ENCODE data around the gene WWOX.
A peak's percentile ranks its signal among the peaks of the same experiment; 100 is the strongest.

Gene WWOX

GRCh38 chr16:79155471-79155870 lies 1056.0 kb downstream of the WWOX start:
- H3K27me3 ChIP-seq (ENCODE audit: control insufficient read depth in 1 of 2, insufficient read depth in 2 of 2, low read length in 2 of 2): no peaks in the 10 kb centered on the region
- no peaks in the 10 kb centered on the region for H3K4me1 ChIP-seq (ENCODE audit: control insufficient read depth, insufficient read depth, low read length)

GRCh38 chr16:79155904-79156303 lies 1056.5 kb downstream of the WWOX start:
- Histone ChIP-seq H3K9me3 (ENCODE audit: control insufficient read depth in 2 of 2, low read length in 2 of 2) (no peaks in the 10 kb centered on the region), H3K9ac (ENCODE audit: low read length in 2 of 2) (no peak overlapping the region), H3K27me3 (ENCODE audit: control insufficient read depth in 1 of 2, insufficient read depth in 2 of 2, low read length in 2 of 2) (no peaks in the 10 kb centered on the region), H3K4me1 (ENCODE audit: control insufficient read depth, insufficient read depth, low read length) (no peaks in the 10 kb centered on the region), H3K4me3 (ENCODE audit: low read length in 2 of 2) (no peak overlapping the region), H3K36me3 (ENCODE audit: control insufficient read depth in 2 of 2, insufficient read depth in 2 of 2, low read length in 2 of 2) (no peaks in the 10 kb centered on the region), H3K27ac (ENCODE audit: low read length) (no peak overlapping the region)

More at GRCh38 chr16:79155471-79155870, 1056.0 kb downstream of the WWOX start:
- Histone ChIP-seq H3K36me3 (ENCODE audit: control insufficient read depth in 2 of 2, insufficient read depth in 2 of 2, low read length in 2 of 2) (no peaks in the 10 kb centered on the region), H3K4me3 (ENCODE audit: low read length in 2 of 2) (no peak overlapping the region), H3K9ac (ENCODE audit: low read length in 2 of 2) (no peak overlapping the region), H3K9me3 (ENCODE audit: control insufficient read depth in 2 of 2, low read length in 2 of 2) (no peaks in the 10 kb centered on the region), H3K27ac (ENCODE audit: low read length) (no peak overlapping the region)

- Histone ChIP-seq H3K27ac (ENCODE audit: low read length) (no peak overlapping the region), H3K9ac (ENCODE audit: low read length in 2 of 2) (no peak overlapping the region), H3K27me3 (ENCODE audit: control insufficient read depth in 1 of 2, insufficient read depth in 2 of 2, low read length in 2 of 2) (no peaks in the 10 kb centered on the region), H3K36me3 (ENCODE audit: control insufficient read depth in 2 of 2, insufficient read depth in 2 of 2, low read length in 2 of 2) (no peaks in the 10 kb centered on the region), H3K9me3 (ENCODE audit: control insufficient read depth in 2 of 2, low read length in 2 of 2) (no peaks in the 10 kb centered on the region), H3K4me3 (ENCODE audit: low read length in 2 of 2) (no peak overlapping the region), H3K4me1 (ENCODE audit: control insufficient read depth, insufficient read depth, low read length) (no peaks in the 10 kb centered on the region)
Measured at GRCh38 chr16:79156761-79157160, 1057.3 kb downstream of the WWOX start.

- H3K9me3 ChIP-seq (ENCODE audit: control insufficient read depth in 2 of 2, low read length in 2 of 2): no peaks in the 10 kb centered on the region
- H3K9ac ChIP-seq (ENCODE audit: low read length in 2 of 2): no peak overlapping the region
- no peaks in the 10 kb centered on the region for H3K36me3 ChIP-seq (ENCODE audit: control insufficient read depth in 2 of 2, insufficient read depth in 2 of 2, low read length in 2 of 2)
- no peak overlapping the region for H3K4me3 ChIP-seq (ENCODE audit: low read length in 2 of 2)
- peaks cover 2% of the 10 kb centered on the region for H3K4me1 ChIP-seq (ENCODE audit: control insufficient read depth, insufficient read depth, low read length)
- no peak overlapping the region for H3K27ac ChIP-seq (ENCODE audit: low read length)
- H3K27me3 ChIP-seq (ENCODE audit: control insufficient read depth in 1 of 2, insufficient read depth in 2 of 2, low read length in 2 of 2): no peaks in the 10 kb centered on the region
Measured at GRCh38 chr16:79158337-79158736, 1058.9 kb downstream of the WWOX start.

- Histone ChIP-seq H3K4me1 (ENCODE audit: control insufficient read depth, insufficient read depth, low read length) (peaks cover 6% of the 10 kb centered on the region), H3K4me3 (ENCODE audit: low read length in 2 of 2) (no peak overlapping the region), H3K9ac (ENCODE audit: low read length in 2 of 2) (no peak overlapping the region), H3K27ac (ENCODE audit: low read length) (no peak overlapping the region), H3K27me3 (ENCODE audit: control insufficient read depth in 1 of 2, insufficient read depth in 2 of 2, low read length in 2 of 2) (no peaks in the 10 kb centered on the region), H3K9me3 (ENCODE audit: control insufficient read depth in 2 of 2, low read length in 2 of 2) (no peaks in the 10 kb centered on the region), H3K36me3 (ENCODE audit: control insufficient read depth in 2 of 2, insufficient read depth in 2 of 2, low read length in 2 of 2) (no peaks in the 10 kb centered on the region)
Measured at GRCh38 chr16:79159261-79160049, 1060.0 kb downstream of the WWOX start.

GRCh38 chr16:79162977-79163376 lies 1063.5 kb downstream of the WWOX start:
- no peaks in the 10 kb centered on the region for H3K27me3 ChIP-seq (ENCODE audit: control insufficient read depth in 1 of 2, insufficient read depth in 2 of 2, low read length in 2 of 2)
- H3K36me3 ChIP-seq (ENCODE audit: control insufficient read depth in 2 of 2, insufficient read depth in 2 of 2, low read length in 2 of 2): no peaks in the 10 kb centered on the region
- peak overlapping the region; percentile 51 to 60 for H3K4me3 ChIP-seq (ENCODE audit: low read length in 2 of 2)
- no peak overlapping the region for H3K9ac ChIP-seq (ENCODE audit: low read length in 2 of 2)
- H3K9me3 ChIP-seq (ENCODE audit: control insufficient read depth in 2 of 2, low read length in 2 of 2): peaks cover 3 to 6% of the 10 kb centered on the region in 2 donors
- H3K27ac ChIP-seq (ENCODE audit: low read length): no peak overlapping the region
- peaks cover 13% of the 10 kb centered on the region for H3K4me1 ChIP-seq (ENCODE audit: control insufficient read depth, insufficient read depth, low read length)

GRCh38 chr16:79163691-79164387 lies 1064.4 kb downstream of the WWOX start:
- peak overlapping the region in 1 of 2 donors; percentile 25 for H3K9ac ChIP-seq (ENCODE audit: low read length in 2 of 2)

GRCh38 chr16:79164388-79164995 lies 1065.0 kb downstream of the WWOX start:
- H3K4me3 ChIP-seq (ENCODE audit: low read length in 2 of 2): peak overlapping the region in 1 of 2 donors; percentile 60
- H3K9me3 ChIP-seq (ENCODE audit: control insufficient read depth in 2 of 2, low read length in 2 of 2): peaks cover 3 to 8% of the 10 kb centered on the region in 2 donors
- no peaks in the 10 kb centered on the region for H3K27me3 ChIP-seq (ENCODE audit: control insufficient read depth in 1 of 2, insufficient read depth in 2 of 2, low read length in 2 of 2)
- H3K27ac ChIP-seq (ENCODE audit: low read length): peak overlapping the region; percentile 53
- peaks cover 13% of the 10 kb centered on the region for H3K4me1 ChIP-seq (ENCODE audit: control insufficient read depth, insufficient read depth, low read length)
- no peaks in the 10 kb centered on the region for H3K36me3 ChIP-seq (ENCODE audit: control insufficient read depth in 2 of 2, insufficient read depth in 2 of 2, low read length in 2 of 2)
- no peak overlapping the region for H3K9ac ChIP-seq (ENCODE audit: low read length in 2 of 2)

More at GRCh38 chr16:79163691-79164387, 1064.4 kb downstream of the WWOX start:
- Histone ChIP-seq H3K4me1 (ENCODE audit: control insufficient read depth, insufficient read depth, low read length) (peaks cover 13% of the 10 kb centered on the region), H3K27ac (ENCODE audit: low read length) (no peak overlapping the region), H3K27me3 (ENCODE audit: control insufficient read depth in 1 of 2, insufficient read depth in 2 of 2, low read length in 2 of 2) (no peaks in the 10 kb centered on the region), H3K36me3 (ENCODE audit: control insufficient read depth in 2 of 2, insufficient read depth in 2 of 2, low read length in 2 of 2) (no peaks in the 10 kb centered on the region), H3K9me3 (ENCODE audit: control insufficient read depth in 2 of 2, low read length in 2 of 2) (peaks cover 3 to 8% of the 10 kb centered on the region in 2 donors), H3K4me3 (ENCODE audit: low read length in 2 of 2) (peak overlapping the region; percentile 51 to 60)

GRCh38 chr16:79165079-79165478 lies 1065.6 kb downstream of the WWOX start:
- Histone ChIP-seq H3K36me3 (ENCODE audit: control insufficient read depth in 2 of 2, insufficient read depth in 2 of 2, low read length in 2 of 2) (no peaks in the 10 kb centered on the region), H3K27ac (ENCODE audit: low read length) (peak overlapping the region; percentile 53), H3K4me3 (ENCODE audit: low read length in 2 of 2) (no peak overlapping the region), H3K9ac (ENCODE audit: low read length in 2 of 2) (no peak overlapping the region), H3K9me3 (ENCODE audit: control insufficient read depth in 2 of 2, low read length in 2 of 2) (peaks cover 3 to 8% of the 10 kb centered on the region in 2 donors), H3K27me3 (ENCODE audit: control insufficient read depth in 1 of 2, insufficient read depth in 2 of 2, low read length in 2 of 2) (no peaks in the 10 kb centered on the region), H3K4me1 (ENCODE audit: control insufficient read depth, insufficient read depth, low read length) (peaks cover 13% of the 10 kb centered on the region)

GRCh38 chr16:79165506-79165905 lies 1066.1 kb downstream of the WWOX start:
- Histone ChIP-seq H3K27me3 (ENCODE audit: control insufficient read depth in 1 of 2, insufficient read depth in 2 of 2, low read length in 2 of 2) (no peaks in the 10 kb centered on the region), H3K36me3 (ENCODE audit: control insufficient read depth in 2 of 2, insufficient read depth in 2 of 2, low read length in 2 of 2) (no peaks in the 10 kb centered on the region), H3K4me3 (ENCODE audit: low read length in 2 of 2) (peak overlapping the region in 1 of 2 donors; percentile 3), H3K27ac (ENCODE audit: low read length) (peak overlapping the region; percentile 53), H3K9ac (ENCODE audit: low read length in 2 of 2) (no peak overlapping the region), H3K9me3 (ENCODE audit: control insufficient read depth in 2 of 2, low read length in 2 of 2) (peaks cover 3 to 8% of the 10 kb centered on the region in 2 donors), H3K4me1 (ENCODE audit: control insufficient read depth, insufficient read depth, low read length) (peaks cover 13% of the 10 kb centered on the region)
